ENCODE data around the gene ODC1.

The ODC1 gene

DNA sequence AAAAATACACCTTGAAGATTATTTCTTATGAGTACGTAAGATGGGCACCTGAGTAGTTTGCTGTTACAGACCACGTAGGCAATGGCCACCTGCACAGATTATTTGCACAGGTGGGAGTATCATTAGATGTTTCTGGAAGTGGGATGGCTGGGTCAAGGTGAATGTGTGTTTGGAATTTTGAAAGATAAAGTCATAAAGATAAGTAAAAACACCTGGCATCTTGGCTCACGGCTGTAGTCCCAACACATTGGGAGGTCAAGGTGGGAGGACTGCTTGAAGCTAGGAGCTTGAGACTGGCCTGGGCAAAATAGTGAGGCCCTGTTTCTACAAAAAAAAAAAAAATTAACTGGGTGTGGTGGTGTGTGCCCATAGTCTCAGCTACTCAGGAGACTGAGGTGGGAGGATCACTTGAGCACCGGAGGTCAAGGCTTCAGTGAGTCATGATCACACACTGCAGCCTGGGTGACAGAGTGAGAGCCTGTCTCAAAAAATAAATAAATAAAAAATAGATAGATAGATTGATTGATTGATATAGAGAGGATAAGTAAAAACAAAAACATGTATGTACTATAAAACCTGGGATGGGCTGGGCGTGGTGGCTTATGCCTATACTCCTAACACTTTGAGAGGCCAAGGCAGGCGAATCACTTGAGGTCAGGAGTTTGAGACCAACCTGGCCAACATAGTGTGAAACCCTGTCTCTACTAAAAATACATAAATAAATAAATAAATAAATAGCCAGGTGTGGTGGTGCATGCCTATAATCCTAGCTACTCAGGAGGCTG is 30.4 kb downstream of the ODC1 start:
- no peak for DNase-seq (ENCODE audit: low read depth in 2 of 2)

DNA sequence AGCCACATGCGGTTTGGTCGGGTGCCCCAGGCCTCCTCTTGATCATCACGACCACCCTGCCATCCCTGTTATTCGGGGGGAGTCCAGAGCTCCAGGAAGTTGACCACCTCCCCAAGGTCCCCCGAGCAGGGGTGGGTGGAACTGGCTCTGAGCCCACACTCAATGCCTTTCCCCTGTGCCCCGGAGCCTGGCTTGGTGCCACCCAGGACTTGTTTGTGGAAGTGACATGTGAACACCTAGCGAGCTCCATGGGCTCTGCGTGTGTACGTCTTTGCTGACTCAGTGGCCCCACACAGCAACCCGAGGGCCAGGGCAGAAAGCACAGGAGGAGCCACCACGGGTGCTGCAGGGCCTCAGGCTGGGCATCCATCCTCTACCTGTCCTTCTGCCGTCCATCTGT is 32.5 kb downstream of the ODC1 start:
- no peak for DNase-seq (ENCODE audit: low read depth in 2 of 2)

DNA sequence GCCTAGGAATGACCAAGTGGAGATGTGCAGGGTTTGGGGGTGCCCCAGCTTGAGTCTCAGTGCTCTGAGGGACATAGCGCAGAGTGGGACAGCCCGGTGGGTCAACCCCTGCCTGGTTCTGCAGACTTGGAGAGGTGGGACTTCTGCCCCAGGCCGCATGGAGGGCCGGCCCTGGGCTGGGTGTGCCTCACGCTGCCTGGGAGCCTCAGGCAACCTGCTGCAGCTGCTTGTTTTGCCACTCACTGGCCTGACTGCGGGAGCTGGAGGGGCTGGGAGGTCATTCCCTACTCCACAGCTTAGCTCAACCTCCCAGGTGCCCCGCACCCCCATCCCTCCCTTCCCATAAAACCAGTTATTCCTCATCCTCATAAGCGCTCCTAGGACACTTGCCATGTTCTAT is 33.1 kb downstream of the ODC1 start:
- no peak for DNase-seq (ENCODE audit: low read depth in 2 of 2)

DNA sequence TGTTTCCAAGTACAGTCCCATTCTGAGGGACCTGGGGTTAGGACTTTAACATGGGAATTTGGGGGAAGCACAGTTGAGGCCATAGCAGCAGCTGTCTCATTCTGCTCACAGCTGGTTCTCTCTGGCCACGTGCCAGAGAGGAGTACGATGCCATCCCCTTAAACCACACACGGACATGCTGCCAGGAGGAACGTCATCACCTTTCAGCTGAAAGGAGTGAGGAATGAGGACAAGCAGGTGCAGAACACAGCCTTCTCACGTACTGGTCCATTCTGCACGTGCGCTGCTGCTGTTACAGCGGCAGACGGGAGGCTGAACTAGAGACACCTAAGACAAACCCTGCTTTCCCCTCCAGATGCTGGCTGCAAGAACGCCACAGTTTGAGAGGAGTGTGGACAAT is 33.5 kb downstream of the ODC1 start:
- DNase-seq (ENCODE audit: low read depth in 2 of 2): no peak

DNA sequence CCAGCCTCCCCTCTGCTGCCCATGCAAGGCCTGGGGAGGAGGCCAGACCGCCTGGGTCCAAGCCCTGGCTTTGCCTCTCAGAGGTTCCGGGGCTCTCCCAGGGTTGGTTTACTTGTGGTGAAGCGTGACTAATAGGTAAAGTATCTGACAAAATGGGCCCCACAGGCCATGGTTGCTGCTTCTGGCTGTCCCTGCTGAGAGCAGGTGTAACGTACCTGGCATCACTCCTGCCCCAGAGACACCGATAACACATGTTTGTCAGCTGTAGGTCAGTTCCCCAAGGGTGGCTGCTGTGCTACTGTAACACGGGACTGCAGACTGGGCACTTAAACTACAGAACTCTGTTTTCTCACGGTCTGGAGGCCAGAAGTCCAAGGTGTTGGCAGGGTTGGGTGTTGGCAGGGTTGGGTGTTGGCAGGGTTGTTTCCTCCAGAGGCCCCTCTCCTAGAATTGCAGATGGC is 34.1 kb downstream of the ODC1 start:
- no peak for DNase-seq (ENCODE audit: low read depth in 2 of 2)

DNA sequence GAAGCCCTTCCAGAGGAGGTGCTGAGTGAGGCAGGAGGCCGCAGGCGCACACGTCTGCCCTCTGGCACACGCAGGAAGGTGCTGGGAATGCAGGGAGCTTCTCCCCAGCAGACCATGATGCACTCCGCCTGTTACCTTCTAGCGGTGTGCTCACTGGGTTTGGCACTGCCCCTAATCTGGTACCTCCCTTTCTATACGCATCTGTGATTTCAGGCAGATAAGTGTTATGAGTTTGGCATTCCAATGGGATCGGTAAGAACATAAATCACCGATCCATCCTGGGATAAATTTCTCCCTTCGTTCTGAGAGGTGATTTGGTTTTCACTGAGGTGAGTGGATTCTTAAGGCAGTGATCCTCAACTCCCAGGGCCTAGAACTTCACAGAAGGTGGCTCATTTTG is 34.6 kb downstream of the ODC1 start:
- no peak for DNase-seq (ENCODE audit: low read depth in 2 of 2)

DNA sequence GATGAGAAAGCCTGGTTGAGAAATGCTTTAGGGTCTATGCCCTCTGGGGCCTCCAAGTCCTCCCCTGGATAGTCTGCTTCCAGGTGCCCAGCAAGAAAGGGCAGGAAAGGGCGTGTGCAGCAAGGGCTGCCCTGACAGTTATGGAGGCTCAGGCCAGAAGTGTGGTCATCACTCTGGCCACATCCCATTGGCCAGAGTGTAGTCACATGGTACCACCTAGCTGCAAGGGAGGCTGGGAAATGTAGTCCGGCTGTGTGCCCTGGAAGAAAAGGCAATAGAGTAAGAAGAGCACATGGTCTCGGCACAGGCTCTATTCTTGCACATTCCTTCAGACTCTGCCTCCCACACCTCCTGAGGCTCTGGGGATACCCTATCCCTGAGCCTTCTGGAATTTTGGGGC is 35.7 kb downstream of the ODC1 start:
- DNase-seq (ENCODE audit: low read depth in 2 of 2): no peak

DNA sequence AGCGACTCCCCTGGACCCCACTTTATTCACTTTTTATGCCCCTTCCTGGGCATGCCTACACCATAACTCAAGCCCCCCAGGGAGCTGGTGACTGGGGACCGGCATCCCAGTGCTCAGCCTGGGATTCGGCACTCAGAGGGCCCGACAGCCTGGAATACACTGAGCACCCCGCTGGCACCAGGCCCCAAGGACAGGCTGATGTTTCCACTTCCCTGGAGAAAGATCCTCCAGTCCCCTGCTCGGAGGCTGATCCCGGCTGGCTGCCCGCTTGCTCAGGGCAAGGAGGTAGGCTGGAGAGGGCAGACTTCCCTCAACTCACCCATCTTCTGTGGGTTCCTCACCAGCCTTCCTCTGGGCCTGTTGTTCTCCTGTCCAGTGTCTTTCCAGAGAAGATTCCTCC is 36.6 kb downstream of the ODC1 start:
- DNase-seq (ENCODE audit: low read depth in 2 of 2): no peak

DNA sequence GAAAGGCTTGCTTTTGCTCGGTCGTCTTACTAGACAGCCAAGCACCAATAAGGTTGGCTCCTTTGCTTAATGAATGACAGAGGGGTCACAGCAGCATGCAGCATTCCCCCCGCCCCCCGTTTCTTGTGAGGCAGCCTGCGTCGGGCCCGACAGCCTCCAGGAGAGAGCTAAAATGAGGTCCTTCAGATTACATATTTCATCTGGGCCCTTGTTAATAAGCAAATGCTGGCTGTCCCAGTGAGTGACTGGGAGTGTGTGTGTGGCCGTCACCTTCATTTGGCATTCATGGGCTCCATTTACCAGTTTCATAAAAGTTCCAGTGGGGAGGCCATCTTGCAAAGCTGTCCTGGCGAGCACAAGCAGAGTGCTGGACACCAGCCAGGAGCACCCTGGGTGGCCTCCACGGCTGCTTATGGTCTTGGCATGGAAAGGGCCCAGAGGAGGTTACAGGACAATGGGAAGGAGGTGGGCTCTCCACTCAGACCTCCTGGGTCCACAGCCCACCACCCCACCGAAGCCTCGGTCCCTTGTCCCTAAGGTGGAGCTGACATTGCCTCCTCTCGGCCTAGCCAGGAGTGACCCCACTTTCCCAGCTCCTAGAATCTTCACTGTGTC is 37.2 kb downstream of the ODC1 start:
- no peak for DNase-seq (ENCODE audit: low read depth in 2 of 2)

DNA sequence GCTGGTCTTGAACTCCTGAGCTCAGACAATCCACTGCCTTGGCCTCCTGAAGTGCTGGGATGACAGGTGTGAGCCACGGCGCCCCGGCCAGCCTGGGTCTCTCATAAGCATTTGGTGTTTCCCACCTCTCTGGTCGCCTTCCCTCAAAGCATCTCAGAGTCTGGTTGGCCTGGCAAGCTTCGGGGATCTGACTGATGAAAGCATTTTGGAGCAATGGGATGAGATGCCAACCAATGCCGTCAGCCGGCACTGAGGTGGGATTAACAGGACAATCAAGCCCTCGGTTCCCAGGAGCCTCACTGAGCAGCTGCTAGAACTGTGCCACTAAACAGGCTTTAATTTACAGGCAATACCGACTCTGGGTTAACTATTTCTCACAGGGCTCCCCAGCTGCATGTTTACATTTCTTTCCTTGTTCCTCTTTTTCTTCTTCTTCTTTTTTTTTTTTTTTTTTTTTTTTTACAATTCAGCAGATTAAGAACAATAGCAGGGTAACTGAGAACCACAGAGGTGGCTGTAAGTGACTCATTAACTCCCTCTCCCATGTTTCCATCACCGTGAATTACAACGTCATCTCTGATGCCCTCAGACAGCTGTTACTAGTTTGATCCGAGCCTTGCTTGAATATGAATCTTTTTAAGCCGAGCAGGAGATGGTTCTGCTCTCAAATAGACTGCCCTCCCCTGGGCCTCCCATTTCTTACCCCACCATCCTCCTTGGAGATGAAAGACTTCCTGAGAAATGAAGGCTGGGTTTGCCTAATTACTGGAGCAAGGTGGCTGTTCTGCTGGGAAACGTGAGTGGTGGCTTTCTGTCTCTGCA is 37.9 kb downstream of the ODC1 start:
- DNase-seq (ENCODE audit: low read depth in 2 of 2): no peak

DNA sequence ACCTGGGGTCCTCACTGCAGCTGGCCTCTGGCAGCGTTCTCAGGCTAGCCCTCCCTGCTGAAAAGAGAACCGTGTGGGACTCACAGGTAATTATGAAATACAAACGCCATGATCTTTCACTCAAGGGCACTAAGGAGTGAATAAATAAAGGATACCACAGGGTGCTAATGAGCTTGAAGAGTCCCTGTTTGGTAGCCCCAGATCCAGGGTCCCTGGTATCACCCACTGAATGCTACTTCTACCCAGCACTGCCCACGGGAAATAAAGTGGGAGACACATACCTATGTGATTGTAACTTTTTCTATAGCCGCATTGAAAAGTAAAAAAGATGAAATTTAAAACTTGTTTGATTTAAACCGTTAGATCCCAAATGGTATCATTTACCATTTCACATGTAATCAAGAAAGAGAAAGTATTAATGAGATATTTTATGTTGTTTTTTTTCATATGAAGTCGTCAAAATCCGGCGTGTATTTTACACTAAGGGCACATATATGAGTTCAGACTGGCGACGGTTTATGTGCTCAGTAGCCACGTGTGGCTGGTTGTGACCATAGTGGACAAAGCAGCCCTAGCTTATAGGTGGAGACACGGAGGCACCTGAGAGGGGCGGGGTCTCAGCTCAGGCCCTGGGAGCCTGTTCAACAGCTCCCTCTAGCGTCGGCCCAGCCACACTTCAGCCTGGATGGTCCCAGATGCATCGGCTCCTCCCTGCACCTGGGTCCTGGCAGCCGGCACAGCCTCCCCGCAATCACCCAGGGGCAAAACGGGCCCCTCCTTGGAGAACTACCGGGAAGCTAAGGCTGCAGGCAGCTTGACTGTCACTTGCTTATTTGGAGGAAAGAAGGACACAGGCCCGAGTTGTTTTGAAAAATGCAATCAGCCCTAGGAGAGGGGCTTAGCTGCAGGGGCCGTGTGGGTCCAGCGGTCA is 39.2 kb downstream of the ODC1 start:
- peak; percentile 54 to 68 for DNase-seq (ENCODE audit: low read depth in 2 of 2)

DNA sequence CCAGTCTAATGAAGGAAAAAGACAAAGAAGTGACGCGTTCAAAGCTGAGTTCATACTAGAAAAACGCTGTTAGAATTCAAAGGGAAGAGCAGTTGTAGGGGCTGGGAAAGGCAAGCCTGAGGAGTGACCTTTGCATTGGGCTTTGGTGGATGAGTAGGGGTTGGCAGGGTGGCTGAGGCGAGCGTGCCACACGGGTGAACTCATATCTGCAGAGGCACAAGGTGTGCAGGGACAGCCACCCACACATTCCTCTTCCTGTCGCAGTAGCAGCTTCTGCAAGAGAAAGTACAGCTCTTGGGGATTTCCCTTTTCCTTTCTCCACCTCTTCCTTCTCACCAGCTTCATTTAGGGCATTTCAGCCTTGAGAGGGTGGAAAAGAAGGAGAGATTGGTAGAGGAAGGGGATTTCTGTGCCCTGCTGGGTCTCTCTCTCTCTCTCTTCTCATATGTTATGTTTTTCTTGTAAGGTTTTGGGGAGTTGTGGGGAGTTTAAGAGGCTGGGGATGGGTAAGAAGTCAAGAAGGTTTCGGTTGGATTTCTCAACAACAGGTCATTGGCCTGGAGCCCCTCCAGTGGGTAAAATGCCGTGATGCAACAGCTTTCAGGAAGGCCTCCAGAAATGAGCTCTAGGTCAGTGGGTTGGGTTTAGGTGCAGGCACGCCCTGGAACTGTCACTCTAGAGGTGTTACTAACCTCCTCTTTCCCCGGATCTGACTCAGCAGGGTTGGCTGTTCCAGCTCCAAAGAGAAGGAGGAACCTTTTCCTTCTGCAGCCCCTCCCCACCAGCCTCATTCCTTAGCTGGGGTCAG is 40.1 kb downstream of the ODC1 start:
- DNase-seq (ENCODE audit: low read depth in 2 of 2): peak; percentile 35 to 36

DNA sequence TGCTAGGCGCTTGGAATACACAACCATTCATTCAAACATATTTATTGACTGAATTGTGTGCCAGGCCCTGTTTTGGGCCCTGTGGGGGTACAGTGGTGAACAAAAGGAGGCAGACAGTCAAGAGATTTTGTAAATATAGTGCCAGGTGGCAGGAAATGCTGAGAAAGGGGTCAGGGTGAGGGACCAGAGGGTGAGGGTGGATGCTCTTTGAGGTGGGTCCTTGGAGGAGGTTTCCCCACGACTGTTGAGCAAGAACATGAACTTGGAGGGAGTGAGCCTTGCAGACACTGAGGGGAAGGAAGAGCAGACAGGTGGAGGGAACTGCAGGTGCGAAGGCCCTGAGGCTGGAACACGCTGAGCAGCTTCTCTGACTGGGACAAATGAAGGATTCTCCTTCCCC is 40.7 kb downstream of the ODC1 start:
- DNase-seq (ENCODE audit: low read depth in 2 of 2): no peak

DNA sequence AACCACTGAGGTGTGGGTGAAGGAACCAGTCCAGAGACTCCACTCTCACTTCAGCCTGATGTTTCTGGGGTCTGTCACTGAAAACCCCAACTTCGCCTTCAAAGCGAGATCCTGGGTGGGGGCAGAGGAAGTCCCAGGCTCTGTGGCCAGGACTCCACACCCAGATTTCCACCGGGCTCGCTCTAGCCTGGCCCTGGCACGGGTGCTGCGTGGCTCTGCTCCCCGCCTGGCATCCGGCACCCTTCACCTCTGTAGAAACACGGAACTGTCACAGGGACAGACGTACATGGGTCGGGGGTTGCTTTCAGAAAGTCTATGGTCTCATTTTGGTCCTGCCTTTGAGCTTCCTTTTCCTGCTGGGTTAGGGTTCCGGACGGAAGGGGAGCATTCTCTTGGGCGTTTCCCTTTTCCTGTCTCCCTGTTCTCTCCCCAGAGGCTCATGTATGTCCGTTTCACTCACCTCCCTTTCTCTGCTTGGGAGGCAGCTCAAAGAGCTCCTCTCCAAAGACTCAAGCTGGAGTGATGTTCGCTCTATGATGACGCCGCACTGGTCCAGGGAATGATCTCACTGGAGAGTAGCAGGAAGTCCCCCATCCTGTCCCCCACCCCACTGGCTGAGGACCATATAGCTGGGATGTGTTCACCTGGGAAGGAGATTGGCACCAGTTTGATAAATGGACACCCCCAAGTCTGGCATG is 41.5 kb downstream of the ODC1 start:
- DNase-seq (ENCODE audit: low read depth in 2 of 2): no peak

DNA sequence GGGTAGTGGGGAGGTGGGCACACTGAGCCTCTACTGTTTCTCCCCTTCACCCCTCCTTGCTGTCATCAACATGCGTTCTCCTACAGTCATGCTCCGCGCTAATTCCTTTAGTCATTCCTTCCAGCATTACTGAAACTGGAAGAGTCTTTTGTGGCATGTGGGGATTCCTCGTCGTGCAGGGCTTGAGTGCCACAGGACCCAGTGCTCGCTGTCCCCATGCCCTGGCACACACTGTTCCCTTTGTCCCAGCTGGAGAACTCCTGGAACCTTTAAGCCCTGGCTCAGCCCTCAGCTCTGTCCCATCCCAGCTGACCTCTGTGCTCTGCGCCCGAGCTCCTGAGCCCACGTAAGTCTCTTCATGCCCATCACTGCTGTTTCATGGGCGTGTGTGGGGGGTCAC is 42.1 kb downstream of the ODC1 start:
- DNase-seq (ENCODE audit: low read depth in 2 of 2): no peak

DNA sequence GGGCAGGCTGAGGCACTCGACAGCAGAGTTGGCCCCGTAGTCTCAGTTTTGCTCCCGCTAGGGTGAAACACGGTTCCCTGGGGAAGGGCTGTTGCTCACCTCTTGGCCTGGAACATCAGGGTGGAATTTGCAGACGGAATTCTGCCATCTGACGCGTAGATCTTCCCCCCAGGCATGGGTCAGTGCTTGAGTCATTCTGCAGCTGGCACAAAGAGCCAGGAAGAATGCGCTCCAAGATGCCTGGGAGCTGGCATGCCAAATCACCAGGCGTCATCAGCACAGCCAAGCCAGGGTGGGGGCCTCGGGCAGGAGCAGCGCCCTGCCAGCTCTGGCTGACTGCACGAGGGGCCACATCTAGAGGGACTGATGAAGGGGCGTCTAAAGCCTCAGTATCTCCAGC is 42.7 kb downstream of the ODC1 start:
- no peak for DNase-seq (ENCODE audit: low read depth in 2 of 2)

DNA sequence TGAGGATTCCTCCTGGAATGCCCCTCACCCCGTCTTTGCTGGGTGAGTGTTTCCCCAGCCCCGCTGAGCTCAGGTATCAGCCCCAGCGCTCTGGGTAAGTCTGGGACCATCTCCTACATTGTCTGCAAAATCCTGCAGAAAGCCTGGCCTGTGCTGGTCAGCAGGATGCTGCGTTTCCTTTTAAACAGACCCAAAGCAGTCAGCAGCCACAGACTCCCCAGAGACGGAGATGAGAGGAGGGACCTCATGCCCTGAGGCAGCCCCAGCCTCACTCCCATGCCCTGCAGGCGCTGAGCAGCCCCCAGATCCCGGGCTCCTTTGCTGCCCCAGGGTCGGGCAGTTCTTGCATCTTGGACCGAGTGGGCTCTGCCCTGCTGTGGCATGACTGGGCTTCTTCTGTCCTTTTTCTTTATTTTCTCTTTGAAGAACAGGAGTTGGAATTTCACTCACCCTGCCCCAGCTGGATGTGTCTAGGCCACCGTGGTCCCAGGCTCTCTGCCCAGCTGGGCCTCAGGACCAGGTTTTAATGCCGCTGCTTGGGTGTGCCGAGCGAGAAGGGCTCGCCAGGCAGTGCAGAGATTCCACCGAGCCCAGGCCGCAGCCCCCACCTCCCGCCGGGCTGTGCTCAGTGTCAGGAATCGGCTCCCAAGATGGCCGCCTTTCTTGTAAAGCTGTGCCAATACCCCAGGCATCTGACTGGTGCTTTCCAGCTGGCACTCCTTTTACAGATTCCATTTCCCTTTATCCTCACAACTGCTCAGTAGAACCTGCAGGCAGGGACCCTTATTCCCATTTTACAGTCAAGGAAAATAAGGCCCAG is 43.6 kb downstream of the ODC1 start:
- DNase-seq (ENCODE audit: low read depth in 2 of 2): no peak

DNA sequence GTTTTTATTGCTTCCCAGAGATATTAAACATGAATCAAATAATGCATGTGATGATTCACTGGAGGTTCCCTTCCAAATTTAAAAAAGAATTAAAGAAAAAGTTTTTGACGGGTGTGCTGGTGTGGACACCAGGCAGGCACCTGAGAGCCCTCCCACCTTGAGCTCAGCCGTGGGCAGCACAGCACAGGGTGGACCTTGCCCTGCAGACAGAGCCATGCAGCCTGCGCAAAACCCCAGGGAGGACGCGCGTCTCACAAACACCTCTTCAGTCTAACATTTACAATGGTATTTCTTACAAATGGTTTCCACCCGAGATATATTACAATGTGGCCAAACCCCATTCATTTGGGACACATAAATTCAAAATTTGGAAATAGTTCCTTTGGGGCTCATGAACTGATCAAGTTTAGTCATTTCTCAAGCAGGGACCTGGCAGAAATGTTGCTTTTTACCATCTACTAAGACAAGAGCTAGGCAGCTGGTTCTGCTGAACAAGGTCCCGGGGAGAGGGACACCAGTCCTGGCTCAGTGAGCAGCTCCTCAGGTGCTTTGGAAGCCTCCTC is 45.4 kb downstream of the ODC1 start:
- DNase-seq (ENCODE audit: low read depth in 2 of 2): no peak

DNA sequence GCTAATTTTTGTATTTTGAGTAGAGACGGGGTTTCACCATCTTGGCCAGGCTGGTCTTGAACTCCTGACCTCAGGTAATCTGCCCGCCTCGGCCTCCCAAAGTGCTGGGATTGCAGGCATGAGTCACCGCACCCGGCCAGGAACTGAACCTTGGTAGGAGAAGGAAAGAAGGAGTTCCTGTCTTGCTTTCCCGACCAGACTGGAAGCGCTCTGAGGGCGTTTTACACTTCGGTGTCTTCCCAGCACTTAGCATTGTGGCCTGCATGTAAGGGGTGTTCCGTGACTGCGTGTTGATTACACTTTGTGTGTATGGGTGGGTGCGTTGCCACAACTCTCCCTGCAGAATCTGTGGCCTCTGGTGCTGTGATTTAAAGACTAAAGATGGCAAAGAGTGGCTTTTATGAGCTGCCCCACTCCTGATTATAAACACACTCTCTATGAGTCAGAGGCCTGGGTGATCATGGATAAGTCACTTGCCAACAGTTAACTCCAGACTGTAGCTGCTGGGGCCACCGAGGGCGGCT is 46.0 kb downstream of the ODC1 start:
- no peak for DNase-seq (ENCODE audit: low read depth in 2 of 2)

Data from stimulated activated CD8-positive, alpha-beta memory T cell treated with anti-CD3 and anti-CD28 coated beads, Interleukin-15, amount 100 ng/mL, for 4 hours (primary cell).